HepG2 (cell line): ENCODE data around the gene PDE4D. TPM values are rescaled to one million over a fixed set of nuclear protein-coding genes. Genes with fewer than 3 reads are reported as not detected.

Experiments used
- HMGXB3 ChIP-seq: sonication (generic); formaldehyde crosslinking; IDR thresholded peaks from 2 replicates; pipeline ENCODE4 v1.4.0; 2020; ENCODE audit warnings: missing genetic modification reagents, borderline replicate concordance
- IRF1 ChIP-seq: sonication (generic); formaldehyde crosslinking; IDR thresholded peaks from 2 replicates; pipeline ENCODE4 v1.4.0; 2020; ENCODE audit warnings: low read depth, mild to moderate bottlenecking, missing genetic modification reagents
- KDM2A ChIP-seq: sonication (generic); formaldehyde crosslinking; IDR thresholded peaks from 2 replicates; pipeline ENCODE4 v1.4.0; 2020; ENCODE audit warnings: low read depth, missing genetic modification reagents, borderline replicate concordance
- LCORL ChIP-seq, 2 experiments: fragments of 450-650 bp in 1 of 2; sonication (generic) in 1 of 2; formaldehyde crosslinking in 1 of 2; IDR thresholded peaks; 2 replicates each; pipeline versions ENCODE4 v1.5.0 to v1.6.1; 2017 to 2020; ENCODE audit warnings: antibody characterized with exemption in 1 of 2, missing genetic modification reagents in 1 of 2
- MIER2 ChIP-seq: IDR thresholded peaks from 2 replicates; pipeline ENCODE4 v1.6.1; 2016; ENCODE audit warnings: missing biosample characterization, missing genetic modification reagents
- NCOA1 ChIP-seq: sonication (generic); formaldehyde crosslinking; IDR thresholded peaks from 2 replicates; pipeline ENCODE4 v1.9.0; 2021; ENCODE audit warnings: missing genetic modification reagents
- NFRKB ChIP-seq: fragments of 450-650 bp; IDR thresholded peaks from 2 replicates; pipeline ENCODE4 v1.6.1; 2017
- PPARG ChIP-seq: conservative IDR thresholded peaks from 2 replicates; pipeline ENCODE4 v1.6.1; 2016; ENCODE audit warnings: missing biosample characterization, missing genetic modification reagents
- THYN1 ChIP-seq: sonication (generic); formaldehyde crosslinking; IDR thresholded peaks from 2 replicates; pipeline ENCODE4 v1.8.1; 2023; ENCODE audit warnings: low read depth, mild to moderate bottlenecking, moderate library complexity, missing genetic modification reagents, borderline replicate concordance
- ZBTB7A ChIP-seq: sonication (generic); formaldehyde crosslinking; IDR thresholded peaks from 2 replicates; pipeline ENCODE4 v1.8.0; 2022; ENCODE audit warnings: mild to moderate bottlenecking, missing genetic modification reagents
- ZFX ChIP-seq: sonication (generic); formaldehyde crosslinking; IDR thresholded peaks from 2 replicates; pipeline ENCODE4 v1.4.0; 2020; ENCODE audit warnings: mild to moderate bottlenecking, low read depth, missing genetic modification reagents, moderate library complexity
- ZHX1 ChIP-seq: sonication (generic); formaldehyde crosslinking; IDR thresholded peaks from 2 replicates; pipeline ENCODE4 v1.8.1; 2022; ENCODE audit warnings: low read depth, mild to moderate bottlenecking, missing genetic modification reagents
- ZNF414 ChIP-seq: sonication (generic); formaldehyde crosslinking; IDR thresholded peaks from 2 replicates; pipeline ENCODE4 v1.5.0; 2020; ENCODE audit warnings: missing genetic modification reagents
- ZNF432 ChIP-seq: sonication (generic); formaldehyde crosslinking; IDR thresholded peaks from 2 replicates; pipeline ENCODE4 v1.5.0; 2020; ENCODE audit warnings: missing genetic modification reagents, mild to moderate bottlenecking, borderline replicate concordance
- ZNF468 ChIP-seq: sonication (generic); formaldehyde crosslinking; IDR thresholded peaks from 2 replicates; pipeline ENCODE4 v1.8.0; 2022; ENCODE audit warnings: mild to moderate bottlenecking, moderate library complexity, missing genetic modification reagents
- ZNF883 ChIP-seq: sonication (generic); formaldehyde crosslinking; IDR thresholded peaks from 2 replicates; pipeline ENCODE4 v1.5.1; 2020; ENCODE audit warnings: mild to moderate bottlenecking, missing genetic modification reagents; ENCODE audit errors: not compliant biosample characterization
- ZSCAN25 ChIP-seq: sonication (generic); formaldehyde crosslinking; IDR thresholded peaks from 2 replicates; pipeline ENCODE4 v1.8.0; 2022; ENCODE audit warnings: mild to moderate bottlenecking, missing genetic modification reagents
- ZSCAN5A ChIP-seq: sonication (generic); formaldehyde crosslinking; IDR thresholded peaks from 2 replicates; pipeline ENCODE4 v1.8.0; 2022; ENCODE audit warnings: mild to moderate bottlenecking, missing genetic modification reagents, borderline replicate concordance
- polyA plus RNA-seq, 8 experiments: library from polyadenylated mRNA; depleted of rRNA in 3 of 8; stranded (reverse) in 7 of 8; unstranded in 1 of 8; fragments of >200 nt; fragmentation: Illumina TruSeq in 4 of 8; extraction: Trizol in 4 of 8; gene quantifications; 2 replicates each; pipeline versions ENCODE4 v1.2.1 to v1.2.3, GENCODE V29; 2011 to 2016; ENCODE audit warnings: low read depth in 4 of 8, missing spikeins in 1 of 8, mixed read lengths in 1 of 8; ENCODE audit not compliant: insufficient read depth in 1 of 8
- total RNA-seq, 5 experiments: library from RNA; depleted of rRNA; stranded (reverse); fragments of >200 nt; fragmentation: Illumina TruSeq; extraction: Trizol; gene quantifications; 2 replicates each; pipeline ENCODE4 v1.2.3, GENCODE V29; 2016; ENCODE audit warnings: low read depth in 1 of 5

The PDE4D gene
- total and polyA plus RNA-seq, 2 of the 13 experiments (the other 11 are each of a cell fraction or from before 2014, with no cell fraction given): 7.0 to 12.2 TPM

- TF ChIP-seq IRF1 (CRISPR knock-in tag) (no peak), LCORL (IDR thresholded peaks at IDR 0.05) (no peak), LCORL (CRISPR knock-in tag; IDR thresholded peaks at IDR 0.05) (no peak), ZSCAN25 (CRISPR knock-in tag) (no peak), NFRKB (no peak), PPARG (CRISPR knock-in tag) (no peak), MIER2 (no peak), NCOA1 (CRISPR knock-in tag) (no peak), ZSCAN5A (no peak), ZFX (CRISPR knock-in tag) (no peak), ZHX1 (CRISPR knock-in tag) (no peak), KDM2A (peak; percentile 33; the same call in 1 of the 2 replicates), ZNF432 (no peak), ZNF468 (CRISPR knock-in tag) (no peak), ZBTB7A (CRISPR knock-in tag) (no peak), ZNF414 (CRISPR knock-in tag) (no peak), HMGXB3 (CRISPR knock-in tag) (0 out of 2 replicates have a peak, but pooled peaks have one; percentile 41), ZNF883 (CRISPR knock-in tag) (no peak), THYN1 (CRISPR knock-in tag) (no peak)
Observed at GRCh38 chr5:59188419-59189225, 704.9 kb downstream of the PDE4D start (continued).
